Measurements from ENCODE around the gene TP53AIP1. TPM values are rescaled to one million over a fixed set of nuclear protein-coding genes. Genes with fewer than 3 reads are reported as not detected.

The TP53AIP1 gene
- total RNA-seq, 1 donor from 2014 or later, result not detected

DNA sequence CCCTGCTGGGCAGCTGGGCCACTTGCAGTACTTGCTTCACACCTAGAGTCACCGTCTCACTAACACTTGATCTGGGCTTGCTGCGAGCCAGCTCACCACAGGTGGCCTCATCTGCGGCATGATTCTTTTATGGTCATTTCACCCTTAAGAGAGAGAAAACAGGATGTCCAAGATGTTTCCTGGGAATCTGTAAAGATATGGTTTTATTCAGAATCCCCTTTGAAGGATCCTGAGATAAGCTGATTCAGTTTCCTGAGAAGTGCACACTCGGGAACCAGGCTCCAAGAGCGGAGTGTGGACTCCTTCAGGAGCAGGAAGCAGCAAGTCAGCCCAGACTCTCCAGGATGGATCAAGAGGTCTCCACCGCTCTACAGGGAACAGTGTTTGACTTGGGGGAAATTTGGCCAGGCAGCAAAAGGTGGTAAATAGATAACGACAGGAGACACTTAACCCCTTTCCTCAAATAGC is 21.8 kb upstream of the TP53AIP1 start:
- TF ChIP-seq, protein P1, sequence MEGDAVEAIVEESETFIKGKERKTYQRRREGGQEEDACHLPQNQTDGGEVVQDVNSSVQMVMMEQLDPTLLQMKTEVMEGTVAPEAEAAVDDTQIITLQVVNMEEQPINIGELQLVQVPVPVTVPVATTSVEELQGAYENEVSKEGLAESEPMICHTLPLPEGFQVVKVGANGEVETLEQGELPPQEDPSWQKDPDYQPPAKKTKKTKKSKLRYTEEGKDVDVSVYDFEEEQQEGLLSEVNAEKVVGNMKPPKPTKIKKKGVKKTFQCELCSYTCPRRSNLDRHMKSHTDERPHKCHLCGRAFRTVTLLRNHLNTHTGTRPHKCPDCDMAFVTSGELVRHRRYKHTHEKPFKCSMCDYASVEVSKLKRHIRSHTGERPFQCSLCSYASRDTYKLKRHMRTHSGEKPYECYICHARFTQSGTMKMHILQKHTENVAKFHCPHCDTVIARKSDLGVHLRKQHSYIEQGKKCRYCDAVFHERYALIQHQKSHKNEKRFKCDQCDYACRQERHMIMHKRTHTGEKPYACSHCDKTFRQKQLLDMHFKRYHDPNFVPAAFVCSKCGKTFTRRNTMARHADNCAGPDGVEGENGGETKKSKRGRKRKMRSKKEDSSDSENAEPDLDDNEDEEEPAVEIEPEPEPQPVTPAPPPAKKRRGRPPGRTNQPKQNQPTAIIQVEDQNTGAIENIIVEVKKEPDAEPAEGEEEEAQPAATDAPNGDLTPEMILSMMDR (IDR thresholded peaks at IDR 0.05), result no peak
- ATAC-seq (ENCODE audit: low read depth), result no peak
- DNase-seq, result no peak
- ChIA-PET CTCF (interaction anchor here (0.9 to 1.1 kb wide), 2 partner anchors 8 to 805 kb away, joined by 3 to 4 read pairs; no protein-coding TSS in a partner anchor), POLR2A (no interaction called here)
- H3K27ac Mint-ChIP-seq, result no peak overlapping the region
- no peak overlapping the region for H3K4me3 Mint-ChIP-seq
- intact Hi-C loops (cut with micrococcal nuclease), result loop anchor here (10.0 kb wide), 1 partner anchor 330 kb away; no protein-coding TSS in a partner anchor
- H3K27me3 Mint-ChIP-seq, result no peaks in the 10 kb centered on the region
- H3K36me3 Mint-ChIP-seq (ENCODE audit: low read depth), result no peaks in the 10 kb centered on the region
- peaks cover 13% of the 10 kb centered on the region for H3K4me1 Mint-ChIP-seq
- no peaks in the 10 kb centered on the region for H3K9me3 Mint-ChIP-seq

DNA sequence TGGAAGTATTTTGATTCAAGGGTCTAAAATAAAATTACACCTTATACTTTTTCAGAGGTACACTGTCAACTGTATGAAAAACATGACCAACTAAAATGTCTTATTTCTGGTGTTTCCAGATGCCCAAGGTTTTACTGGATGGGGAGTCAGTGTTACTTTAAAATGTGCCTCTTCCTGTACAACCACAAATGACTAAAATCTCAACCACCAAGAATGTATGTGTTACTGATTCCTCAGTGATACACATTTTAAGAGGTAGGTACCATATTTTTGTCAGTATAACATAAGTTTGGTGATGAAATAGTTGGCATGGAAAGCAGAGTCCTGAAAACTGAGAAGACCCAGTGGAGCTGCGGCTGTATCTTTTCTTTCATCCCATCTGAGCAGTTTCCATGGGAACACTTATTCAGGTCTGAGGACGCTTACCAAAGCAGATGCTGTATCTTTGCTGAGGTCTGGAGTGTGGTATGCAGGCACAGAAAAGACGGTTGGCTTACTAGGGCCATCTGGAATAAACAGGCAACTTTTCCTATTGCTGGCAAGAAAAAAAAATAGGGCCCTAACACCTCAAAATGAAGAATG is 21.2 kb upstream of the TP53AIP1 start:
- TF ChIP-seq, protein P1 (IDR thresholded peaks at IDR 0.05), result no peak
- ChIA-PET POLR2A (no interaction called here), CTCF (interaction anchor here (0.9 to 1.1 kb wide), 2 partner anchors 7 to 804 kb away, joined by 3 to 4 read pairs; no protein-coding TSS in a partner anchor)
- H3K36me3 Mint-ChIP-seq (ENCODE audit: low read depth), result no peaks in the 10 kb centered on the region
- H3K4me1 Mint-ChIP-seq, result peaks cover 13% of the 10 kb centered on the region
- no peak overlapping the region for H3K4me3 Mint-ChIP-seq
- DNase-seq, result no peak
- intact Hi-C loops (cut with micrococcal nuclease), result loop anchor here (10.0 kb wide), 1 partner anchor 329 kb away; no protein-coding TSS in a partner anchor
- H3K9me3 Mint-ChIP-seq, result no peaks in the 10 kb centered on the region
- ATAC-seq (ENCODE audit: low read depth), result no peak
- no peaks in the 10 kb centered on the region for H3K27me3 Mint-ChIP-seq
- no peak overlapping the region for H3K27ac Mint-ChIP-seq

DNA sequence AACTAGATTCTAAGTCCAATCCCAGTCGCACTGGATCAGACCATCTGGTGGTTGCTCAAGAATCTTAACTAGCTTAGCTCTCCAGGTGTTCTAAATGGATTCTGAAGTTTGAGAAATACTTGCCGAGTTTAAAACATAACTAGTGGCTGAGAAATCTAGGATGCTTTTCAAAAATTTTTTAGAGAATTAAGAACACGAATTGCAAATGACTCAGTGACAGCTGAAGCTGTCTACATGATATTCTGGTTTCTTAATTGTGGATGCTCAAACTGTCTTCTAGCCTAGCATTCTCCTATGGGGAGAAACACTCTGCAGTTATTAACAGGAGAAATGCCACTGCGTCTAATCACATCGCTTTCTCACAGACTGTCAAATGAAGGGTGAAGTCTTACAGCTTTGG is 20.2 kb upstream of the TP53AIP1 start:
- DNase-seq, result no peak
- intact Hi-C loops (cut with micrococcal nuclease), result loop anchor here (10.0 kb wide), 1 partner anchor 328 kb away; no protein-coding TSS in a partner anchor
- ATAC-seq (ENCODE audit: low read depth), result no peak

DNA sequence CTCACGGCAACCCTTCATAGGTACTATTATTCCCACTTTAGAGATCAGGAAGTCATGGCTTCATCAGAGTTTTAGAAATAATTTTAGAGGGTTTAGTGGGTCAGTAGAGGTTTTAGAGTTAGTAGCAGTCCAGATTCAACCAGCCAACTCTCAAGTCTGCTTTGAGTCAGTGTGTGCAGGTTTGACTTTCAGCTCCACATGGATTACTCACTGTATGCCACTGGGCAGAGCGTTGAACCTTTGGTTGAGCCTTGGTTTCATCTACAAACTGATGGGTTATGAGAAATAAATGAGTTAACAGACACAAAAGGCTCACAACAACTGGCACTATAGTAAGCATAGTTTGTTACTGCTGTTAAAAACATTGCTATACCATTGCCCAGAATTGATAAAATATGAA is 19.0 kb upstream of the TP53AIP1 start:
- ChIA-PET POLR2A (no interaction called here), CTCF (interaction anchor here (0.8 to 0.9 kb wide), 2 partner anchors 73 to 75 kb away, joined by 3 read pairs; no protein-coding TSS in a partner anchor)
- no peaks in the 10 kb centered on the region for H3K9me3 Mint-ChIP-seq
- peaks cover 6% of the 10 kb centered on the region for H3K27me3 Mint-ChIP-seq
- TF ChIP-seq, protein P1 (IDR thresholded peaks at IDR 0.05), result no peak
- ATAC-seq (ENCODE audit: low read depth) (no peak), DNase-seq (no peak)
- H3K4me1 Mint-ChIP-seq, result peaks cover 13% of the 10 kb centered on the region
- H3K36me3 Mint-ChIP-seq (ENCODE audit: low read depth), result no peaks in the 10 kb centered on the region
- H3K4me3 Mint-ChIP-seq, result no peak overlapping the region
- H3K27ac Mint-ChIP-seq, result no peak overlapping the region
- intact Hi-C loops (cut with micrococcal nuclease), result loop anchor here (10.0 kb wide), 1 partner anchor 327 kb away; no protein-coding TSS in a partner anchor

More for the DNA sequence above, 20.2 kb upstream of the TP53AIP1 start:
- no peaks in the 10 kb centered on the region for H3K36me3 Mint-ChIP-seq (ENCODE audit: low read depth)
- POLR2A ChIA-PET, result no interaction called here
- CTCF ChIA-PET, result no interaction called here
- no peak overlapping the region for H3K27ac Mint-ChIP-seq
- H3K4me3 Mint-ChIP-seq, result no peak overlapping the region
- no peaks in the 10 kb centered on the region for H3K9me3 Mint-ChIP-seq
- peaks cover 13% of the 10 kb centered on the region for H3K4me1 Mint-ChIP-seq
- TF ChIP-seq, protein P1 (IDR thresholded peaks at IDR 0.05), result no peak
- no peaks in the 10 kb centered on the region for H3K27me3 Mint-ChIP-seq

DNA sequence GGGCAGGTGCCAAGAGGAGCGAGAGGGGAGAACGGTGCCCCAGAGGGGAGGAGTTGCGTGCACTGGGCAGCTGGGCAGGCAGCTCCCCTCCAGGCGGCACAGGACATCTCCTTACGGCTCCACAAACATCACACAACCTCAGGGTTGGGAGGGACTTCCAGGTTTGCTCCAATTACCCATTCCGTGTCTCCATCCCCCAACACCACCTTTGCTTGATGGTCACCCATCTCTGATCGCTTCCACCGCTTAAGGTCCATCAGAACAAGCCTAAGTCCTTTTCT is 14.5 kb upstream of the TP53AIP1 start:
- Mint-ChIP-seq H3K27me3 (peaks cover 14% of the 10 kb centered on the region), H3K4me3 (no peak overlapping the region), H3K36me3 (ENCODE audit: low read depth) (no peaks in the 10 kb centered on the region), H3K9me3 (no peaks in the 10 kb centered on the region), H3K4me1 (peaks cover 2% of the 10 kb centered on the region), H3K27ac (no peak overlapping the region)
- POLR2A ChIA-PET, result no interaction called here
- no peak for ATAC-seq (ENCODE audit: low read depth)
- TF ChIP-seq, protein P1 (IDR thresholded peaks at IDR 0.05), result no peak
- no peak for DNase-seq
- CTCF ChIA-PET, result interaction anchor here (0.7 to 7.7 kb wide), 20 partner anchors 7 to 799 kb away, joined by 3 to 172 read pairs (median 5); partner anchors contain the start of gene KCNJ5
- intact Hi-C loops (cut with micrococcal nuclease), result no loop called here
